Astrocyte (in vitro differentiated cells and primary cell): Measurements from ENCODE around the gene CCDC3. TPM values are rescaled to one million over a fixed set of nuclear protein-coding genes. Genes with fewer than 3 reads are reported as not detected.

Source experiments
- DNase-seq: peaks from one replicate; pipeline ENCODE4 v3.0.0-alpha.2; 2010; ENCODE audit warnings: low read depth
- FAIRE-seq: peaks from 2 replicates; lab custom pipeline; 2011; peaks lifted over from hg19 to GRCh38; lab: Jason Lieb, UNC
- H2AFZ ChIP-seq: 2 replicates; pipeline ENCODE4 v1.6.0; 2012; ENCODE audit warnings: low read depth, low read length, inconsistent platforms
- H3K27ac ChIP-seq: 2 replicates; pipeline ENCODE4 v1.5.1; 2011; ENCODE audit warnings: low read depth, low read length, inconsistent platforms
- H3K27me3 ChIP-seq: 2 replicates; pipeline ENCODE4 v1.6.0; 2011; ENCODE audit warnings: low read length, inconsistent platforms; ENCODE audit not compliant: insufficient read depth
- H3K36me3 ChIP-seq: 2 replicates; pipeline ENCODE4 v1.5.1; 2011; ENCODE audit warnings: low read length, inconsistent platforms; ENCODE audit not compliant: insufficient read depth
- H3K4me1 ChIP-seq: 2 replicates; pipeline ENCODE4 v1.5.1; 2011; ENCODE audit warnings: low read length, inconsistent platforms; ENCODE audit not compliant: insufficient read depth
- H3K4me2 ChIP-seq: 2 replicates; pipeline ENCODE4 v1.6.0; 2012; ENCODE audit warnings: low read length, inconsistent platforms
- H3K4me3 ChIP-seq: 2 replicates; pipeline ENCODE4 v1.5.1; 2011; ENCODE audit warnings: low read depth, mild to moderate bottlenecking, low read length, inconsistent platforms; ENCODE audit not compliant: insufficient read depth
- H3K79me2 ChIP-seq: 2 replicates; pipeline ENCODE4 v1.6.0; 2012; ENCODE audit warnings: mild to moderate bottlenecking, low read length, inconsistent platforms; ENCODE audit not compliant: insufficient read depth
- H3K9ac ChIP-seq: 2 replicates; pipeline ENCODE4 v1.6.0; 2012; ENCODE audit warnings: mild to moderate bottlenecking, low read length, inconsistent platforms
- H3K9me3 ChIP-seq: 2 replicates; pipeline ENCODE4 v1.5.1; 2012; ENCODE audit warnings: low read depth, mild to moderate bottlenecking, low read length, inconsistent platforms; ENCODE audit not compliant: insufficient read depth
- H4K20me1 ChIP-seq: 2 replicates; pipeline ENCODE4 v1.6.0; 2012; ENCODE audit warnings: low read length, inconsistent platforms; ENCODE audit not compliant: insufficient read depth
- H3K27ac Mint-ChIP-seq: one replicate; pipeline ENCODE4 v1.8.0; 2021; ENCODE audit warnings: mild to moderate bottlenecking, mixed read lengths; ENCODE audit not compliant: unreplicated experiment
- H3K27me3 Mint-ChIP-seq: one replicate; pipeline ENCODE4 v1.8.0; 2021; ENCODE audit warnings: low read depth, mixed read lengths; ENCODE audit not compliant: unreplicated experiment
- H3K36me3 Mint-ChIP-seq: one replicate; pipeline ENCODE4 v1.8.0; 2021; ENCODE audit warnings: low read depth, mixed read lengths; ENCODE audit not compliant: unreplicated experiment
- H3K4me1 Mint-ChIP-seq: one replicate; pipeline ENCODE4 v1.8.0; 2021; ENCODE audit warnings: low read depth, mixed read lengths; ENCODE audit not compliant: unreplicated experiment
- H3K4me3 Mint-ChIP-seq: one replicate; pipeline ENCODE4 v1.8.0; 2021; ENCODE audit warnings: mild to moderate bottlenecking, moderate library complexity, mixed read lengths; ENCODE audit not compliant: unreplicated experiment
- H3K9me3 Mint-ChIP-seq: one replicate; pipeline ENCODE4 v1.8.0; 2021; ENCODE audit warnings: mild to moderate bottlenecking, mixed read lengths; ENCODE audit not compliant: unreplicated experiment
- EZH2 ChIP-seq: IDR thresholded peaks from 2 replicates; pipeline ENCODE4 v1.6.1; 2012; ENCODE audit warnings: mild to moderate bottlenecking, low read length, inconsistent platforms; ENCODE audit not compliant: insufficient read depth
- total RNA-seq: library from RNA; stranded (reverse); gene quantifications from 2 replicates; pipeline ENCODE4 v1.2.1, GENCODE V29; 2021
- TF ChIP-seq, protein P1 (sequence below): IDR thresholded peaks from 2 replicates; pipeline ENCODE4 v1.5.1; 2011; ENCODE audit warnings: low read depth, mild to moderate bottlenecking, inconsistent platforms, low read length, moderate library complexity; ENCODE audit not compliant: insufficient read depth

Gene CCDC3
- total RNA-seq, 1 donor from 2014 or later = 25.8 TPM

DNA sequence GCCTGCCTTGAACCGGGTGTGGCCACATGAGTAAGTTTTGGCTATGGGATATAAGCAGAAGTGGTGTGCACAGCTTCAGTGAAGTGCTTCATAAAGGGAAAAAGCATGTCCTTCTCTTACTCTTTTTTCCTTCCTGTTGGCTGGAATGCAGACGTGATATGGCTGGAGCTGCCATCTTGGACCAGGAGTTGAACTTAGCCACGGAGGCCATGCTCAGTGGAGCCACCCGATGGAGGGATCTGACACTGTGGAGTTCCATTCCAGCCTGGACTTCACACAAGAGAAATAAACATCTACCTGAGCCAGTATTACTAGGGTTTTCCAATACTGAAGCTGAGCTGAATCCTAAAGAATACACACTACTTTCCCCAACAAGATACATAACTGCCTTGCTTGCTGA is 52.3 kb downstream of the CCDC3 start:
- H3K4me1 ChIP-seq = no peaks in the 10 kb centered on the region
- FAIRE-seq (no peak), DNase-seq (no peak)
- Mint-ChIP-seq H3K4me1 (peaks cover 29% of the 10 kb centered on the region), H3K9me3 (peaks cover 18% of the 10 kb centered on the region), H3K27ac (no peak overlapping the region), H3K4me3 (no peak overlapping the region), H3K27me3 (no peaks in the 10 kb centered on the region), H3K36me3 (peaks cover 28% of the 10 kb centered on the region)
- no peaks in the 10 kb centered on the region for H3K9me3 ChIP-seq
- H3K27ac ChIP-seq = no peak overlapping the region
- H3K9ac ChIP-seq = no peak overlapping the region
- H3K36me3 ChIP-seq = no peaks in the 10 kb centered on the region
- no peak overlapping the region for H3K4me2 ChIP-seq
- no peaks in the 10 kb centered on the region for H3K79me2 ChIP-seq
- H2AFZ ChIP-seq = no peak overlapping the region
- no peaks in the 10 kb centered on the region for H4K20me1 ChIP-seq
- H3K27me3 ChIP-seq = no peaks in the 10 kb centered on the region
- TF ChIP-seq EZH2 = no peak
- TF ChIP-seq, protein P1, sequence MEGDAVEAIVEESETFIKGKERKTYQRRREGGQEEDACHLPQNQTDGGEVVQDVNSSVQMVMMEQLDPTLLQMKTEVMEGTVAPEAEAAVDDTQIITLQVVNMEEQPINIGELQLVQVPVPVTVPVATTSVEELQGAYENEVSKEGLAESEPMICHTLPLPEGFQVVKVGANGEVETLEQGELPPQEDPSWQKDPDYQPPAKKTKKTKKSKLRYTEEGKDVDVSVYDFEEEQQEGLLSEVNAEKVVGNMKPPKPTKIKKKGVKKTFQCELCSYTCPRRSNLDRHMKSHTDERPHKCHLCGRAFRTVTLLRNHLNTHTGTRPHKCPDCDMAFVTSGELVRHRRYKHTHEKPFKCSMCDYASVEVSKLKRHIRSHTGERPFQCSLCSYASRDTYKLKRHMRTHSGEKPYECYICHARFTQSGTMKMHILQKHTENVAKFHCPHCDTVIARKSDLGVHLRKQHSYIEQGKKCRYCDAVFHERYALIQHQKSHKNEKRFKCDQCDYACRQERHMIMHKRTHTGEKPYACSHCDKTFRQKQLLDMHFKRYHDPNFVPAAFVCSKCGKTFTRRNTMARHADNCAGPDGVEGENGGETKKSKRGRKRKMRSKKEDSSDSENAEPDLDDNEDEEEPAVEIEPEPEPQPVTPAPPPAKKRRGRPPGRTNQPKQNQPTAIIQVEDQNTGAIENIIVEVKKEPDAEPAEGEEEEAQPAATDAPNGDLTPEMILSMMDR = no peak
- no peak overlapping the region for H3K4me3 ChIP-seq

DNA sequence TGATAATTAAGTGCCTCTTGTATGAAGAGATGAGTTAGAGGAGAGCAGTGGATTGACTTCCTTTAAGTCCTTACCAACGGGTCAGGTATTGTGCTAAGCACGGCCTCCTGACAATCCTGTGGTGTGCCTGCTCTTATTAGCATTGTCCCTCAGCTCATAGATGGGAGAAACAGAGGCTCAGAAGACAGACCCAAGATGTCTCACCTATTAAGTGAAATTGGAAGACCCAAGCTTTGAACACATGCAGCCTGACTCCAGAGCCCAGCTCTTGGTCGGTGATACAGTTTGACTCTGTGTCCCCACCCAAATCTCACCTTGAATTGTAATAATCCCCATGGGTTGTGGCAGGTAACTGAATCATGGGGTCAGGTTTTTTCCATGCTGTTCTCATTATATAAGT is 53.8 kb downstream of the CCDC3 start:
- Histone ChIP-seq H2AFZ (no peak overlapping the region), H3K36me3 (no peaks in the 10 kb centered on the region), H4K20me1 (no peaks in the 10 kb centered on the region), H3K27ac (no peak overlapping the region), H3K4me2 (no peak overlapping the region), H3K9me3 (no peaks in the 10 kb centered on the region), H3K4me1 (no peaks in the 10 kb centered on the region), H3K9ac (no peak overlapping the region), H3K27me3 (no peaks in the 10 kb centered on the region), H3K4me3 (no peak overlapping the region), H3K79me2 (no peaks in the 10 kb centered on the region)
- Mint-ChIP-seq H3K4me3 (no peak overlapping the region), H3K4me1 (peaks cover 31% of the 10 kb centered on the region), H3K9me3 (peaks cover 8% of the 10 kb centered on the region), H3K27me3 (no peaks in the 10 kb centered on the region), H3K27ac (peak overlapping the region; percentile 87), H3K36me3 (peaks cover 20% of the 10 kb centered on the region)
- no peak for FAIRE-seq
- DNase-seq = no peak
- TF ChIP-seq EZH2 = no peak
- TF ChIP-seq, protein P1 = no peak

DNA sequence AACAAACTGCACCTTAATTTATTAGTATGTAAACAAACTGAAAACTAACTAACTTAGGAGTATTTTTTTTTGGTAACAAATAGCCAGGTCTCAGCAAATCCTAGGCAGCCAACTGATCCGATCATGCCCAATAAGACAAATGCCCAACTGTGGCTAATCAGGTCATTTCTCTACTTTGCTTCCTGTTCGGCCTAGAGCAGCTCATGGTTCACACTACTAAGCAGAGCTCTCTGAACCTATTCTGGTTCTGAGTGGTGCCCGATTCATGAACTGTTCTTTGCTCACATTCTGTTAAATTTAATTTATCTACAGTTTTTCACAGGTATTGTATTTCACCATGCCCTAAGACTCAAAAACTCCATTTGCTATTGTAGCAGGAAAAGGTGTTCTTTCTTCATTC is 55.1 kb downstream of the CCDC3 start:
- Mint-ChIP-seq H3K9me3 (no peaks in the 10 kb centered on the region), H3K4me3 (no peak overlapping the region), H3K36me3 (peaks cover 9% of the 10 kb centered on the region), H3K27ac (peak overlapping the region; percentile 87), H3K4me1 (peaks cover 43% of the 10 kb centered on the region), H3K27me3 (no peaks in the 10 kb centered on the region)
- Histone ChIP-seq H3K79me2 (no peaks in the 10 kb centered on the region), H3K4me1 (peaks cover 3% of the 10 kb centered on the region), H3K4me2 (no peak overlapping the region), H3K4me3 (no peak overlapping the region), H3K27me3 (no peaks in the 10 kb centered on the region), H3K36me3 (no peaks in the 10 kb centered on the region), H3K9me3 (no peaks in the 10 kb centered on the region), H4K20me1 (no peaks in the 10 kb centered on the region), H2AFZ (no peak overlapping the region), H3K9ac (no peak overlapping the region), H3K27ac (no peak overlapping the region)
- TF ChIP-seq, protein P1 = no peak
- TF ChIP-seq EZH2 = no peak
- FAIRE-seq = no peak
- no peak for DNase-seq
